AG10803 (cell line): ENCODE data around the gene ACACA.

Source experiments
- DNase-seq: peaks from one replicate; pipeline ENCODE4 v3.0.0; 2010; ENCODE audit warnings: low read depth
- H3K4me3 ChIP-seq: 2 replicates; pipeline ENCODE4 v1.5.1; 2011; ENCODE audit warnings: mild to moderate bottlenecking, low read length, control low read depth
- TF ChIP-seq, protein P1 (sequence below): conservative IDR thresholded peaks from 2 replicates; pipeline ENCODE4 v1.5.1; 2011; ENCODE audit warnings: mild to moderate bottlenecking, low read length, control low read depth, inconsistent platforms

ACACA gene

GRCh38 chr17:37180376-37180775 lies 226.3 kb downstream of the ACACA start:
- no peak for DNase-seq
- no peak overlapping the region for H3K4me3 ChIP-seq
- TF ChIP-seq, protein P1, sequence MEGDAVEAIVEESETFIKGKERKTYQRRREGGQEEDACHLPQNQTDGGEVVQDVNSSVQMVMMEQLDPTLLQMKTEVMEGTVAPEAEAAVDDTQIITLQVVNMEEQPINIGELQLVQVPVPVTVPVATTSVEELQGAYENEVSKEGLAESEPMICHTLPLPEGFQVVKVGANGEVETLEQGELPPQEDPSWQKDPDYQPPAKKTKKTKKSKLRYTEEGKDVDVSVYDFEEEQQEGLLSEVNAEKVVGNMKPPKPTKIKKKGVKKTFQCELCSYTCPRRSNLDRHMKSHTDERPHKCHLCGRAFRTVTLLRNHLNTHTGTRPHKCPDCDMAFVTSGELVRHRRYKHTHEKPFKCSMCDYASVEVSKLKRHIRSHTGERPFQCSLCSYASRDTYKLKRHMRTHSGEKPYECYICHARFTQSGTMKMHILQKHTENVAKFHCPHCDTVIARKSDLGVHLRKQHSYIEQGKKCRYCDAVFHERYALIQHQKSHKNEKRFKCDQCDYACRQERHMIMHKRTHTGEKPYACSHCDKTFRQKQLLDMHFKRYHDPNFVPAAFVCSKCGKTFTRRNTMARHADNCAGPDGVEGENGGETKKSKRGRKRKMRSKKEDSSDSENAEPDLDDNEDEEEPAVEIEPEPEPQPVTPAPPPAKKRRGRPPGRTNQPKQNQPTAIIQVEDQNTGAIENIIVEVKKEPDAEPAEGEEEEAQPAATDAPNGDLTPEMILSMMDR, result no peak

- H3K4me3 ChIP-seq, result no peak overlapping the region
- TF ChIP-seq, protein P1, result no peak
- peak; percentile 49 for DNase-seq
These were observed 226.7 kb downstream of the ACACA start for GRCh38 chr17:37179893-37180292.

DNA sequence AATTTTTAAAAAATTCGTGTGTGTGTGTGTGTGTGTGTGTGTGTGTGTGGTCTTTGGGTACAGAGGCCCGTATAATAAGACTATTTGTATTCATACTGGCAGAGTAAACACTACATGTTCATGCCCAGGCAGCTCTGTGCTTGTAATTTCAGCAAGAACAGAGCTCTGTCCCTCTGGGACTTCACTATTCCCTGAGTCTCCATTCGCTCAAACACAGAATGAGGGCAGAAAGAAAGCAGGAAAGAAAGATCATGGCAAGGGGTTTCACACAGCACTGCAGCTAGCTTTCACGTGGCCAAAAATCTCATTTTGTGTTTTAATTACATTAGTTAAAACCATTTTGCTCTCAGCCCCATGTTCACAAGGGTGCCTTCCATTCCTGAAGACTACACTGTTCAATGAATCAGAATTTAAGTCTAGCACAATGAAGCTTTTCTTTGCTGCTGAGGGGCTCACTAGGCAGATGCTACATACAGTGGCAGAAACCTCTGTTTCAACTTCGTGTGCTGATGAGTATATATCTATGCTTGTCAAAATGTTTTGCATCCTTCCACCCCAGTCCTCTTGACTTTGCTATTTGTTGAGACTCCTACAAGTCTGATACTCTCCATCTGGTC lies 229.3 kb downstream of the ACACA start:
- DNase-seq, result no peak
- TF ChIP-seq, protein P1, result no peak
- H3K4me3 ChIP-seq, result no peak overlapping the region

DNA sequence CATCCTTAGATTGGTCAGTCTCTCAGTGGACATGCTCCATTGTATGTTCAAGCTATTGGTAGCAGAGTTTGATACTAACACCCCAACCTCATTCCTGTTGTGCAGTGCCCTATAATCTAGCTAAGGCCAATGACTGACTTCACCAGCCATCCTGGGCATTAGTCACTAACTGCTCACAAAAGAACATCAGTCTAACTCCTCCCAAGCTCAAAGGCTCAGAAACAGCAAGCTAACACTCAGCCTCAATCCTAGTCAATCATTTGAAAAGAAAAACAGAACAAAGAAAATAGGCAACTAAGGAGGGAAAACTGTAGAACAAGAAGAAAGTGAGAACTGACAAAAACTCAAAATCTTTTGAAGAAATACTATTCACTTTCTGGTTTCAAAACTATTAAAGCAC lies 229.9 kb downstream of the ACACA start:
- no peak overlapping the region for H3K4me3 ChIP-seq
- TF ChIP-seq, protein P1, result no peak
- no peak for DNase-seq

DNA sequence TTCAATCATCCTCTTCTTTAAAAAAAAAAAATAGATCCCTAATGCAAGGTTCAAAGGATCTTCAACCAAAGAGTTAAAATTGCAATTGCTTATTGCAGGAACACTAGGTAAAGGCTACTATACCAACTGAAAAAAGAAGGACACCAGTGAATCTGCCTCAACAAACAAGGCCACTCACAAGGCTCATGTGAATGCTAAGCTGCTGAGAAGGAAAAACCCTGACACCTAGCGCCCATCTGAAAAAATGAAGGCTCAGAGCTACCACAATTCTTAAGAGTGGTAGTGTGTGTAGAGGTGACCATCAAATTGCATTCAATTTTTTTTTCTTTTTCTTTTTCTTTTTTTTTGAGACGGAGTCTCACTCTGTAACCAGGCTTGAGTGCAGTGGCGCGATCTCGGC lies 232.4 kb downstream of the ACACA start:
- no peak for DNase-seq

DNA sequence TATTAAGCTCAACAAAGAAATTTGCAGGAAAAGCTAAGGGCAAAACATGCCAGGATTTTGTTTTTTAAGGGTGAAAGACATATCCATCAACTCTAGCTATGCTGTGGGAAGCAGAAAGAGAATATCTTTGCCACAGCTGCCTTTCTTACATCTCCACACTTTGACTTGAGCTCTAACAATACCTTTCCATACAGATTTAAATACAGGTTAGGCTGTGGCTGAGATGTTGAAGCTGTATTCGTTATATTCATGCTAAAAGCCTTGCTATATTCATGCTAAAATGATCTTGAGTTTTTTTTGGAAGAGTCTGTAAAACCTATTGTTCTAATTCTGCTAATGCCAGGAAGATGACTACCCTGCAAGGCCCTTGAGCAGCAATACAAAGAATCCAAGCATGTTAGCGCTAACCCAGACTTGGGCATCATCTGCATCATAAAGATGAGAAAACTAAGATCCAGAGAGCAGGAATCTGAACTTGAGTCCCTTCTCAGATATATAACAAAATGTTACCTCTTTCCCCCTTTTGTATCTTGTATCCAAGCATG lies 235.7 kb downstream of the ACACA start:
- H3K4me3 ChIP-seq, result no peak overlapping the region
- no peak for DNase-seq
- TF ChIP-seq, protein P1, result no peak

More for the DNA sequence above, 232.4 kb downstream of the ACACA start:
- TF ChIP-seq, protein P1, result peak; percentile 32
- H3K4me3 ChIP-seq, result no peak overlapping the region

DNA sequence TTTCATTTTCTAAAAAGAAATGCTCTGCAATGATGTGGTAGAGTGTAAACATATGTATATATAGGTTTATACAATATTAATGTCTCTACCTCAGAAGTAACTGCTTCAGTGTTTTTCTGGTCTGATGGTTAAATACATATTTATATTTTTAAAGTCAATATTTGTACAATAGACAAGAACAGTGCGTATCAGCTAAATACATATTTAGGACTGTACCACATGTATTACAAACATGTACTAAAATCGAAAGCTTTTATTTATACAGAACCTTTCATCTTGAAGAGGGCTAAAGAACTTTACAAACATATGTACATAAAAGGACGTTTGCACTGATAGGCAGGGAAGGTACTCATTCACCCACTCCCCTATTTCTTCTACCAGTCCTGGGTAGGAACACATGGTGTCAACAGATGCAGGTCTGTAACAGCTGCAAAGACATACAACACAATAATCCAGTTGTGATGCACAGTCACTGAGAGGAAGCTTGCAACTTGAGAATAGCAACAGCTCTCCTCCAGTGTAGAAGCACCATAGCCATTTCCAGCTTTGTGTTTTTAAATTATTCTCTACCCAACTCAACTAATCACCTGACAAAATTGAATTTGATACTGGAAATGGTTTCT lies 237.8 kb downstream of the ACACA start:
- no peak for DNase-seq
- H3K4me3 ChIP-seq, result no peak overlapping the region
- TF ChIP-seq, protein P1, result no peak
